ENCODE data around the gene ZFPM1.

The ZFPM1 gene

GRCh38 chr16:88476203-88476602 is 23.1 kb downstream of the ZFPM1 start:
- no peak overlapping the region for H3K4me3 ChIP-seq (ENCODE audit: extremely low read depth, insufficient read depth, low read length, poor library complexity, severe bottlenecking)
- 89 to 95% methylated on average over 11 to 12 of the region's 14 CpGs for WGBS, 2 experiments (ENCODE audit: insufficient coverage in 2 of 2)
- no peak overlapping the region for H3K27ac ChIP-seq (ENCODE audit: low read depth, low read length, severe bottlenecking)
- no peaks in the 10 kb centered on the region for H3K9me3 ChIP-seq (ENCODE audit: control insufficient read depth, low read length)
- H3K36me3 ChIP-seq (ENCODE audit: control insufficient read depth, insufficient read depth, low read length) = no peaks in the 10 kb centered on the region
- peaks cover 3% of the 10 kb centered on the region for H3K4me1 ChIP-seq (ENCODE audit: control insufficient read depth, insufficient read depth, low read length, poor library complexity, severe bottlenecking)

DNA sequence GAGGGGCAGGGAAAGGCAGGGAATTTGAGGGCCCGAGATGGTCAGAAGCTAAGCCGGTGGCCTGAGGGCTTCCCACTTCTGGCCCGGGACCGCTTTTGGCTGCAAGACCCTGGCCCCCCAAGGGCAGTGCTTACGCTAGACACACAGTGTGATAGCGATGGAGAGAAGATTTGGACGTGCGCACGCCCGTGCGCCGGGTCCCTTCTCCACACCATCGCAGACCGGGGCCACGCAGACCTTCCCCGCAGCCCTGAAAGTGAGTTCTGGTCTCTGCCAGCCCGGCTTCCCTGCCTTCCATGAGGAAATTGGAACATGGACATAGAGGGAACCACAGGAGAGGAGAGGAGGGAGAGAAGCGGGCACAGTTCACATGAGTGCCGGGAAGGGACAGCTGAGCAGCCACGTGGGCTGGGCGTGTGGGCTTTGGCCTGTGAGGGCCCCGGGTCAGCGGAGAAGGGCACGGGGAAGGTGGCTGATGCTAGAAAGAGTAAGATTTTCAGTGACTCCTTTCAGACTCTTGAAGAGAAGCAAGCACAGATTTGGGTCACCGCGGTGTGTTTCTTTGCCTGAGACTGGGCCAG is 23.8 kb downstream of the ZFPM1 start:
- H3K4me3 ChIP-seq (ENCODE audit: extremely low read depth, insufficient read depth, low read length, poor library complexity, severe bottlenecking) = no peak overlapping the region
- H3K27ac ChIP-seq (ENCODE audit: low read depth, low read length, severe bottlenecking) = no peak overlapping the region
- H3K9me3 ChIP-seq (ENCODE audit: control insufficient read depth, low read length) = no peaks in the 10 kb centered on the region
- no peaks in the 10 kb centered on the region for H3K36me3 ChIP-seq (ENCODE audit: control insufficient read depth, insufficient read depth, low read length)
- peaks cover 3% of the 10 kb centered on the region for H3K4me1 ChIP-seq (ENCODE audit: control insufficient read depth, insufficient read depth, low read length, poor library complexity, severe bottlenecking)
- 94 to 95% methylated on average over 25 to 26 of the region's 26 CpGs for WGBS, 2 experiments (ENCODE audit: insufficient coverage in 2 of 2)

- whole genome bisulfite sequencing, 2 experiments (ENCODE audit: insufficient coverage in 2 of 2) = 86% methylated on average over 23 to 27 of the region's 27 CpGs
- Histone ChIP-seq H3K4me1 (ENCODE audit: control insufficient read depth, insufficient read depth, low read length, poor library complexity, severe bottlenecking) (peaks cover 3% of the 10 kb centered on the region), H3K9me3 (ENCODE audit: control insufficient read depth, low read length) (no peaks in the 10 kb centered on the region), H3K27ac (ENCODE audit: low read depth, low read length, severe bottlenecking) (no peak overlapping the region), H3K4me3 (ENCODE audit: extremely low read depth, insufficient read depth, low read length, poor library complexity, severe bottlenecking) (no peak overlapping the region), H3K36me3 (ENCODE audit: control insufficient read depth, insufficient read depth, low read length) (no peaks in the 10 kb centered on the region)
Observed at GRCh38 chr16:88477631-88478519, 24.8 kb downstream of the ZFPM1 start.

DNA sequence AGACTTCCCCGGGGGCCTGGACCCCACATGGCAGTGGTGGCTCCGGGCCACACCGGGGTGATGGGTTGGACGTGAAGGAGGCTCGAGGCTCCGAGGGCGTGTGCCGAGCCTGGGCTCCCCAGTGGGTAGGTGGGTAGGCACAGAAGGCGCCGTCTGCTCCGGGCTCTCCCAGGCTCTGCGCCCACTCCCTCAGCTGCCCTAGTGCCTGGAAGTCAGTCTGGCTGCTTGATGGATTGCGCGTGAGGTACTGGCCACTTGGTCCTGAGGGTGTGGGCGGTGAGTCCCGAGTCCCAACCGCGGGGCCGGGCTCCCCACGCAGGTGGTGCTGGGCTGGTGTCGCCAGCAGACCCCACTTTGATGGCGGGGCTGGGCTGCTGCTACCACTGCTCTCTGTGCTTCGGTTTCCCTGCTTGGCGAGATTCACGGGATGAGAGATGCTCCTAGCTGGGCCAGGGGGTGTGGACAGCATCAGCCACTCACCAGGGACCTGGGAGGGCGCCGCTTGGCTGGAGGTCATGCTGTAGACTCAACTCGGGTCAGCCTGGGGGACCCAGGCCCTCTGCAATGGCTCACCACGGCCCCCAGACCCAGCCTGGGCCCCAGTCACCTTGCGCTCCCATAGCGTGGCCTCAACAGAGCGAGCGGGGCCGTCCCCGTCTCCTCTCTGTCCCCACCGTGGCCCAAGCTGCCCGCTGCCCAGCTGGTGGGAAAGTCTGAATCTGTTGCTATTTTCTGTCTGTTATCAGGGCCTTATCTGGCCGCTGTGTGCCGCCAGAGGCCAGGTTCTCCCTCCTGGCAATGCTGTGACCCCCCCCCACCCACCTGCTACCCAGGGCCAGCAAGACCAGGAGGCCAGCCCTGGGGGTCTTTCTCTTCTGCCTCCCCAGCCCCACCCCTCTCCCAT is 26.1 kb downstream of the ZFPM1 start:
- H3K27ac ChIP-seq (ENCODE audit: low read depth, low read length, severe bottlenecking) = no peak overlapping the region
- peaks cover 3% of the 10 kb centered on the region for H3K4me1 ChIP-seq (ENCODE audit: control insufficient read depth, insufficient read depth, low read length, poor library complexity, severe bottlenecking)
- no peaks in the 10 kb centered on the region for H3K36me3 ChIP-seq (ENCODE audit: control insufficient read depth, insufficient read depth, low read length)
- 93% methylated on average over 30 to 38 of the region's 39 CpGs for WGBS, 2 experiments (ENCODE audit: insufficient coverage in 2 of 2)
- no peak overlapping the region for H3K4me3 ChIP-seq (ENCODE audit: extremely low read depth, insufficient read depth, low read length, poor library complexity, severe bottlenecking)
- H3K9me3 ChIP-seq (ENCODE audit: control insufficient read depth, low read length) = no peaks in the 10 kb centered on the region

GRCh38 chr16:88479793-88480760 is 27.0 kb downstream of the ZFPM1 start:
- 88 to 93% methylated on average over 15 to 18 of the region's 28 CpGs for WGBS, 2 experiments (ENCODE audit: insufficient coverage in 2 of 2)
- H3K36me3 ChIP-seq (ENCODE audit: control insufficient read depth, insufficient read depth, low read length) = no peaks in the 10 kb centered on the region
- no peak overlapping the region for H3K27ac ChIP-seq (ENCODE audit: low read depth, low read length, severe bottlenecking)
- H3K4me1 ChIP-seq (ENCODE audit: control insufficient read depth, insufficient read depth, low read length, poor library complexity, severe bottlenecking) = peaks cover 3% of the 10 kb centered on the region
- no peak overlapping the region for H3K4me3 ChIP-seq (ENCODE audit: extremely low read depth, insufficient read depth, low read length, poor library complexity, severe bottlenecking)
- H3K9me3 ChIP-seq (ENCODE audit: control insufficient read depth, low read length) = no peaks in the 10 kb centered on the region

GRCh38 chr16:88480829-88481228 is 27.7 kb downstream of the ZFPM1 start:
- Histone ChIP-seq H3K36me3 (ENCODE audit: control insufficient read depth, insufficient read depth, low read length) (peaks cover 3% of the 10 kb centered on the region), H3K9me3 (ENCODE audit: control insufficient read depth, low read length) (no peaks in the 10 kb centered on the region), H3K4me1 (ENCODE audit: control insufficient read depth, insufficient read depth, low read length, poor library complexity, severe bottlenecking) (peaks cover 3% of the 10 kb centered on the region), H3K27ac (ENCODE audit: low read depth, low read length, severe bottlenecking) (no peak overlapping the region), H3K4me3 (ENCODE audit: extremely low read depth, insufficient read depth, low read length, poor library complexity, severe bottlenecking) (no peak overlapping the region)
- 92 to 95% methylated on average over 18 to 19 of the region's 19 CpGs for WGBS, 2 experiments (ENCODE audit: insufficient coverage in 2 of 2)

DNA sequence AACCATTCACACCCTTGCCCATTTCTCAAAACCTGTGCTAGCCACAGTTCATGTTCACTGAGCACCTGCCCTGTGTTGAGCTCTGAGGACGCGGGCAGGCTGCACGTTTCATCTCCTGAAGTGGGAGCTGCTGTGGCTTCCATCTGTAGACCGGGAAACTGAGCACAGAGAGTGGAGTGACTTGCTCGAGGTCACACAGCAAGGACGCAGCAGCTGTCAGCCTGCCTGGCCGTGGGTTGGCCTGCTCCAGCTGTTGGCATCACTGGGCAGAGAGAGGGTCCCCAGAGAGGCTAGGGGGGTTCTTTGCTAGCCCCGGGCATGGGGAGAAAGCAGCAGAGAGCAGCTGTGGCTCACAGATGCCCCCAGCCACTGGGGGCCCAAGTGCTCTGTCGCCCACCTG is 28.8 kb downstream of the ZFPM1 start:
- WGBS, 2 experiments (ENCODE audit: insufficient coverage in 2 of 2) = 92 to 93% methylated on average over 9 of the region's 9 CpGs
- no peak overlapping the region for H3K27ac ChIP-seq (ENCODE audit: low read depth, low read length, severe bottlenecking)
- peaks cover 3% of the 10 kb centered on the region for H3K4me1 ChIP-seq (ENCODE audit: control insufficient read depth, insufficient read depth, low read length, poor library complexity, severe bottlenecking)
- H3K36me3 ChIP-seq (ENCODE audit: control insufficient read depth, insufficient read depth, low read length) = peaks cover 6% of the 10 kb centered on the region
- H3K4me3 ChIP-seq (ENCODE audit: extremely low read depth, insufficient read depth, low read length, poor library complexity, severe bottlenecking) = no peak overlapping the region
- H3K9me3 ChIP-seq (ENCODE audit: control insufficient read depth, low read length) = no peaks in the 10 kb centered on the region

GRCh38 chr16:88482630-88483391 is 29.7 kb downstream of the ZFPM1 start:
- Histone ChIP-seq H3K27ac (ENCODE audit: low read depth, low read length, severe bottlenecking) (no peak overlapping the region), H3K36me3 (ENCODE audit: control insufficient read depth, insufficient read depth, low read length) (peaks cover 12% of the 10 kb centered on the region), H3K4me3 (ENCODE audit: extremely low read depth, insufficient read depth, low read length, poor library complexity, severe bottlenecking) (no peak overlapping the region), H3K4me1 (ENCODE audit: control insufficient read depth, insufficient read depth, low read length, poor library complexity, severe bottlenecking) (peaks cover 3% of the 10 kb centered on the region), H3K9me3 (ENCODE audit: control insufficient read depth, low read length) (no peaks in the 10 kb centered on the region)
- WGBS, 2 experiments (ENCODE audit: insufficient coverage in 2 of 2) = 74 to 77% methylated on average over 11 to 18 of the region's 22 CpGs

- WGBS, 2 experiments (ENCODE audit: insufficient coverage in 2 of 2) = 90% methylated on average over 8 of the region's 8 CpGs
- no peak overlapping the region for H3K4me3 ChIP-seq (ENCODE audit: extremely low read depth, insufficient read depth, low read length, poor library complexity, severe bottlenecking)
- no peaks in the 10 kb centered on the region for H3K9me3 ChIP-seq (ENCODE audit: control insufficient read depth, low read length)
- no peak overlapping the region for H3K27ac ChIP-seq (ENCODE audit: low read depth, low read length, severe bottlenecking)
- H3K36me3 ChIP-seq (ENCODE audit: control insufficient read depth, insufficient read depth, low read length) = peaks cover 12% of the 10 kb centered on the region
- peaks cover 2% of the 10 kb centered on the region for H3K4me1 ChIP-seq (ENCODE audit: control insufficient read depth, insufficient read depth, low read length, poor library complexity, severe bottlenecking)
Observed at GRCh38 chr16:88483392-88483641, 30.2 kb downstream of the ZFPM1 start.

Measured in mesodermal cell (in vitro differentiated cells).